AG09309 (cell line): ENCODE measurements around the gene RELN.

Experiments used
- DNase-seq: peaks from one replicate; pipeline ENCODE4 v3.0.0-alpha.2; 2010; ENCODE audit warnings: low read depth
- H3K4me3 ChIP-seq: 2 replicates; pipeline ENCODE4 v1.5.1; 2011; ENCODE audit warnings: mild to moderate bottlenecking, low read depth, low read length, moderate library complexity; ENCODE audit not compliant: control insufficient read depth
- CTCF ChIP-seq: IDR thresholded peaks from 2 replicates; pipeline ENCODE4 v1.5.1; 2011; ENCODE audit warnings: mild to moderate bottlenecking, low read depth, low read length, inconsistent platforms; ENCODE audit not compliant: insufficient read depth, control insufficient read depth; ENCODE audit errors: missing control alignments

Gene RELN

GRCh38 chr7:103862302-103863035, 127.0 kb downstream of the RELN start:
- TF ChIP-seq CTCF = no peak
- DNase-seq = no peak

GRCh38 chr7:103859709-103860108, 129.7 kb downstream of the RELN start:
- no peak overlapping the region for H3K4me3 ChIP-seq
- no peak for TF ChIP-seq CTCF
- no peak for DNase-seq

More at GRCh38 chr7:103862302-103863035, 127.0 kb downstream of the RELN start:
- no peak overlapping the region for H3K4me3 ChIP-seq

GRCh38 chr7:103857435-103857834, 132.0 kb downstream of the RELN start:
- H3K4me3 ChIP-seq = no peak overlapping the region
- DNase-seq = no peak
- no peak for TF ChIP-seq CTCF

GRCh38 chr7:103856929-103857328, 132.5 kb downstream of the RELN start:
- DNase-seq = no peak
- TF ChIP-seq CTCF = no peak
- no peak overlapping the region for H3K4me3 ChIP-seq

- H3K4me3 ChIP-seq = no peak overlapping the region
- DNase-seq = no peak
- TF ChIP-seq CTCF = no peak
These were observed 133.8 kb downstream of the RELN start for GRCh38 chr7:103855671-103856070.

GRCh38 chr7:103854611-103855010, 134.8 kb downstream of the RELN start:
- DNase-seq = no peak
- no peak overlapping the region for H3K4me3 ChIP-seq
- TF ChIP-seq CTCF = no peak
